OCI-LY7 (cell line): ENCODE data around the gene PGK2. TPM values are rescaled to one million over a fixed set of nuclear protein-coding genes. Genes with fewer than 3 reads are reported as not detected.

Source experiments
- BruUV-seq: library from RNA; stranded (reverse); fragments of 400-500 nt; replicated peaks from 2 replicates; lab custom pipeline; 2021; lab: Mats Ljungman, UMichigan
- CTCF ChIA-PET: fragments of 300-600 bp; sonication (Branson Sonifier 250); formaldehyde crosslinking; loops from one replicate; lab custom pipeline; 2022; ENCODE audit warnings: antibody characterized with exemption; ENCODE audit not compliant: unreplicated experiment; lab: Charles Lee
- POLR2A ChIA-PET: fragments of 300-600 bp; sonication (Branson Sonifier 250); formaldehyde crosslinking; loops from one replicate; lab custom pipeline; 2022; ENCODE audit warnings: antibody characterized with exemption; lab: Charles Lee
- DNase-seq: peaks from one replicate; pipeline ENCODE4 v3.0.0-alpha.2; 2015; ENCODE audit warnings: low spot score
- H2AFZ ChIP-seq: fragments of 200-600 bp; sonication (generic), shearing (Covaris generic); 2 replicates; pipeline ENCODE4 v1.6.1; 2014; ENCODE audit warnings: mild to moderate bottlenecking, antibody characterized with exemption, low read length, moderate library complexity
- H3K27ac ChIP-seq: fragments of 200-600 bp; sonication (generic); 2 replicates; pipeline ENCODE4 v1.5.1; 2014; ENCODE audit warnings: mixed run types, low read depth, mild to moderate bottlenecking, moderate library complexity, low read length, inconsistent platforms; ENCODE audit not compliant: poor library complexity, severe bottlenecking
- H3K36me3 ChIP-seq: fragments of 200-600 bp; sonication (generic); 2 replicates; pipeline ENCODE4 v1.6.1; 2014; ENCODE audit warnings: mild to moderate bottlenecking, antibody characterized with exemption, low read length, moderate library complexity, mixed read lengths; ENCODE audit not compliant: insufficient read depth
- H3K4me1 ChIP-seq: fragments of 200-600 bp; sonication (generic); 2 replicates; pipeline ENCODE4 v1.5.1; 2014; ENCODE audit warnings: mild to moderate bottlenecking, low read length; ENCODE audit not compliant: insufficient read depth, poor library complexity, severe bottlenecking
- H3K4me2 ChIP-seq: fragments of 200-600 bp; sonication (generic); 2 replicates; pipeline ENCODE4 v1.6.1; 2014; ENCODE audit warnings: mild to moderate bottlenecking, low read length
- H3K4me3 ChIP-seq: fragments of 200-600 bp; sonication (generic); 2 replicates; pipeline ENCODE4 v1.5.1; 2014; ENCODE audit warnings: mild to moderate bottlenecking, low read depth, low read length; ENCODE audit not compliant: poor library complexity, severe bottlenecking
- H3K79me2 ChIP-seq: fragments of 200-600 bp; sonication (generic); 2 replicates; pipeline ENCODE4 v1.6.1; 2016; ENCODE audit warnings: low read depth, mild to moderate bottlenecking, low read length, moderate library complexity, mixed read lengths; ENCODE audit not compliant: insufficient read depth
- H3K9me2 ChIP-seq: fragments of 200-600 bp; sonication (generic); 2 replicates; pipeline ENCODE4 v1.6.1; 2016; ENCODE audit warnings: mild to moderate bottlenecking, low read length, mixed read lengths; ENCODE audit not compliant: insufficient read depth
- H3K9me3 ChIP-seq: fragments of 200-600 bp; sonication (generic); 2 replicates; pipeline ENCODE4 v1.6.1; 2014; ENCODE audit warnings: mild to moderate bottlenecking, mixed run types, low read length, mixed read lengths
- H4K20me1 ChIP-seq: fragments of 200-600 bp; sonication (generic); 2 replicates; pipeline ENCODE4 v1.6.1; 2014; ENCODE audit warnings: mild to moderate bottlenecking, antibody characterized with exemption, low read length, moderate library complexity, mixed read lengths; ENCODE audit not compliant: insufficient read depth
- CTCF ChIP-seq: fragments of 200-600 bp; sonication (generic); conservative IDR thresholded peaks from 2 replicates; pipeline ENCODE4 v1.5.1; 2014; ENCODE audit warnings: mild to moderate bottlenecking, antibody characterized with exemption, low read length, moderate library complexity, mixed read lengths
- EZH2phosphoT487 ChIP-seq: fragments of 200-600 bp; sonication (generic); IDR thresholded peaks from 2 replicates; pipeline ENCODE4 v1.6.1; 2018; ENCODE audit warnings: low read depth, borderline replicate concordance, mild to moderate bottlenecking, mixed run types, antibody characterized with exemption, low read length, moderate library complexity, mixed read lengths
- intact Hi-C: fragments of 100-400 bp; cut with micrococcal nuclease; formaldehyde crosslinking; loops from one replicate; pipeline ENCODE4 v1.10.0; 2022; ENCODE audit not compliant: unreplicated experiment
- total RNA-seq, 2 experiments: library from RNA; depleted of rRNA in 1 of 2; stranded (reverse); fragments of >200 nt in 1 of 2; shearing (Covaris generic) in 1 of 2; gene quantifications; 2 replicates each; pipeline ENCODE4 v1.2.3, GENCODE V29; 2014 to 2022

PGK2 gene
- total RNA-seq, 2 experiments from 2014 or later: not detected

DNA sequence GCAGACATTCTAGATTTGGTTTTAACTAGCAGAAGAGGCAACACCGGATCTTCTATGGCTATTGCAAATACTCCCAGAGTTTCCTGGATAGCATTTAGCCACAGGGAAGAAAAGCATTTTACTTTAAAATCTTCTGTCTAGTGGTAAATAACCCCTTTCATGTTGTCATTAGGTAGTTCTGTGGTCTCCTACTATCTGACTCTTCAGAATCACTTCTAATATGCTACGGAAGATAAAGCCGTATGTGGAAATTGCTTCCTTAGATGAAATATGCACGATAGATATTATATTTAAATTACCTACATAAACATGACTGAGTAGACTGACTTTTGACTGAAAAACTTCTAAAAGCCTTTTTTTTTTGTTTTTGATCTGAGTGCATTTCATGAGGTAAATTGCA is 43.7 kb downstream of the PGK2 start:
- H4K20me1 ChIP-seq: no peaks in the 10 kb centered on the region
- H3K79me2 ChIP-seq: no peaks in the 10 kb centered on the region
- H3K4me2 ChIP-seq: no peak overlapping the region
- no peaks in the 10 kb centered on the region for H3K36me3 ChIP-seq
- ChIA-PET CTCF (no interaction called here), POLR2A (no interaction called here)
- no TSS peak for BruUV-seq
- H3K9me3 ChIP-seq: no peaks in the 10 kb centered on the region
- H2AFZ ChIP-seq: no peak overlapping the region
- no peak overlapping the region for H3K4me3 ChIP-seq
- intact Hi-C loops: no loop called here
- H3K4me1 ChIP-seq: no peaks in the 10 kb centered on the region
- TF ChIP-seq CTCF (no peak), EZH2phosphoT487 (no peak)
- H3K27ac ChIP-seq: no peak overlapping the region
- no peaks in the 10 kb centered on the region for H3K9me2 ChIP-seq
- DNase-seq: no peak

DNA sequence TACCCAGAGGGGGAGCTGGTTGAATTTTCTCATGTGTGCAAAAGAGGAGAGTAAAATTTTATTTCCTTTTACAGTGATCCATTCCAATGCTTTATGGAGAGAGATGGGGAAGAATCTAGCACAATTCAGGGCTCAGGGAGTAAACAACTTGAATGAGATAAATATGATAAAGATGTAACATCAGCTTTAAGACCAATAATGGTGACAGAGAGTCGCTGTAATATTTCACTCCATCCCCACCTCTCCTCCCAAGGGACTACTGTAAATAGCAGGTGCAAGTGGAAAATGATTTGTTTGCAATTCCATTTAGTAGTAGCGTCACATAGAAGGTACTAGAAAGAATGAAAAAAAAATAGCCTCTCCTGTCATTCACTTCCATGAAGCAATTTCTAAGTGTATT is 47.7 kb downstream of the PGK2 start:
- no peaks in the 10 kb centered on the region for H3K9me2 ChIP-seq
- H3K9me3 ChIP-seq: no peaks in the 10 kb centered on the region
- ChIA-PET CTCF (no interaction called here), POLR2A (interaction anchor here (0.6 kb wide), 1 partner anchor 41 kb away, joined by 3 read pairs; no protein-coding TSS in a partner anchor)
- H2AFZ ChIP-seq: no peak overlapping the region
- no TSS peak for BruUV-seq
- DNase-seq: no peak
- no peaks in the 10 kb centered on the region for H3K36me3 ChIP-seq
- no peak for TF ChIP-seq EZH2phosphoT487
- TF ChIP-seq CTCF: no peak
- intact Hi-C loops: no loop called here
- no peaks in the 10 kb centered on the region for H3K79me2 ChIP-seq
- no peak overlapping the region for H3K27ac ChIP-seq
- no peaks in the 10 kb centered on the region for H4K20me1 ChIP-seq
- no peaks in the 10 kb centered on the region for H3K4me1 ChIP-seq
- no peak overlapping the region for H3K4me2 ChIP-seq
- H3K4me3 ChIP-seq: no peak overlapping the region

- no peaks in the 10 kb centered on the region for H3K36me3 ChIP-seq
- no peaks in the 10 kb centered on the region for H3K79me2 ChIP-seq
- no peaks in the 10 kb centered on the region for H3K9me3 ChIP-seq
- no peak overlapping the region for H3K4me2 ChIP-seq
- no peaks in the 10 kb centered on the region for H4K20me1 ChIP-seq
- H3K4me1 ChIP-seq: no peaks in the 10 kb centered on the region
- no peak overlapping the region for H3K27ac ChIP-seq
- CTCF ChIA-PET: no interaction called here
- POLR2A ChIA-PET: no interaction called here
- intact Hi-C loops: no loop called here
- no peak for TF ChIP-seq EZH2phosphoT487
- no peak for TF ChIP-seq CTCF
- no peaks in the 10 kb centered on the region for H3K9me2 ChIP-seq
- H3K4me3 ChIP-seq: no peak overlapping the region
- BruUV-seq: no TSS peak
- no peak for DNase-seq
- H2AFZ ChIP-seq: no peak overlapping the region
Measured at GRCh38 chr6:49736017-49736508, 51.0 kb downstream of the PGK2 start.

Other genes with a start within 250 kb of the PGK2 start
- gene C6orf141, start 236.6 kb downstream of the PGK2 start, total RNA-seq (2014; rRNA removed; shearing (Covaris generic)): not detected in 2 replicates
- not detected in 2 replicates for gene C6orf141, start 236.6 kb downstream of the PGK2 start, total RNA-seq (2022)
- not detected in 2 replicates for gene RHAG, start 150.4 kb downstream of the PGK2 start, total RNA-seq (2014; rRNA removed; shearing (Covaris generic))
- gene RHAG, start 150.4 kb downstream of the PGK2 start, total RNA-seq (2022): not detected in 2 replicates
- gene CRISP2, start 73.7 kb downstream of the PGK2 start, total RNA-seq (2014; rRNA removed; shearing (Covaris generic)): not detected in 2 replicates
- not detected in 2 replicates for gene CRISP2, start 73.7 kb downstream of the PGK2 start, total RNA-seq (2022)
- gene CRISP3, start 42.9 kb downstream of the PGK2 start, total RNA-seq (2014; rRNA removed; shearing (Covaris generic)): not detected in 2 replicates
- not detected in 2 replicates for gene CRISP3, start 42.9 kb downstream of the PGK2 start, total RNA-seq (2022)
- not detected in 2 replicates for gene CRISP1, start 79.2 kb upstream of the PGK2 start, total RNA-seq (2014; rRNA removed; shearing (Covaris generic))
- not detected in 2 replicates for gene CRISP1, start 79.2 kb upstream of the PGK2 start, total RNA-seq (2022)
- not detected in 2 replicates for gene DEFB114, start 176.9 kb upstream of the PGK2 start, total RNA-seq (2014; rRNA removed; shearing (Covaris generic))
- not detected in 2 replicates for gene DEFB114, start 176.9 kb upstream of the PGK2 start, total RNA-seq (2022)
- not detected in 2 replicates for gene DEFB113, start 182.3 kb upstream of the PGK2 start, total RNA-seq (2014; rRNA removed; shearing (Covaris generic))
- not detected in 2 replicates for gene DEFB113, start 182.3 kb upstream of the PGK2 start, total RNA-seq (2022)
- not detected in 2 replicates for gene DEFB110, start 234.7 kb upstream of the PGK2 start, total RNA-seq (2014; rRNA removed; shearing (Covaris generic))
- not detected in 2 replicates for gene DEFB110, start 234.7 kb upstream of the PGK2 start, total RNA-seq (2022)